ENCODE results near the gene LRIG1. TPM values are rescaled to one million over a fixed set of nuclear protein-coding genes. Genes with fewer than 3 reads are reported as not detected.
A peak's percentile ranks its signal among the peaks of the same experiment; 100 is the strongest.

The LRIG1 gene
- total RNA-seq, 1 donor from 2014 or later = 169 TPM

GRCh38 chr3:66456711-66457173, 44.1 kb downstream of the LRIG1 start:
- Histone ChIP-seq H3K9me3 (ENCODE audit: low read depth) (no peaks in the 10 kb centered on the region), H3K4me3 (no peak overlapping the region), H3K27ac (peak overlapping the region; percentile 72), H3K27me3 (no peaks in the 10 kb centered on the region), H3K36me3 (peaks cover 36% of the 10 kb centered on the region), H3F3A (ENCODE audit: low read depth) (peaks cover 67% of the 10 kb centered on the region), H3K4me2 (no peak overlapping the region), H3K79me2 (ENCODE audit: low read depth) (peaks cover 100% of the 10 kb centered on the region), H2AFZ (replicated peaks) (no peak overlapping the region), H4K20me1 (ENCODE audit: low read depth) (peaks cover 100% of the 10 kb centered on the region), H3K4me1 (peaks cover 46% of the 10 kb centered on the region), H3K9ac (no peak overlapping the region)
- Mint-ChIP-seq H3K36me3 (peaks cover 38% of the 10 kb centered on the region), H3K4me1 (peaks cover 51% of the 10 kb centered on the region), H3K27me3 (ENCODE audit: insufficient read depth, low read depth) (no peaks in the 10 kb centered on the region), H3K27ac (no peak overlapping the region), H3K4me3 (no peak overlapping the region), H3K9me3 (no peaks in the 10 kb centered on the region)
- no peak for TF ChIP-seq EZH2phosphoT487 (IDR thresholded peaks at IDR 0.05)
- no peak for TF ChIP-seq EZH2 (IDR thresholded peaks at IDR 0.05)
- no peak for TF ChIP-seq CTCF (IDR thresholded peaks at IDR 0.05)
- DNase-seq (ENCODE audit: low spot score) = no peak

GRCh38 chr3:66454464-66454859, 46.4 kb downstream of the LRIG1 start:
- H4K20me1 ChIP-seq (ENCODE audit: low read depth) = peaks cover 100% of the 10 kb centered on the region
- H3K27me3 Mint-ChIP-seq (ENCODE audit: insufficient read depth, low read depth) = no peaks in the 10 kb centered on the region
- peak overlapping the region; percentile 57 for H3K4me2 ChIP-seq
- peaks cover 39% of the 10 kb centered on the region for H3K36me3 Mint-ChIP-seq
- peak overlapping the region; percentile 6 for H3K27ac Mint-ChIP-seq
- H3K9me3 ChIP-seq (ENCODE audit: low read depth) = no peaks in the 10 kb centered on the region
- TF ChIP-seq EZH2 (IDR thresholded peaks at IDR 0.05) (no peak), EZH2phosphoT487 (IDR thresholded peaks at IDR 0.05) (no peak), CTCF (IDR thresholded peaks at IDR 0.05) (no peak)
- peaks cover 29% of the 10 kb centered on the region for H3K36me3 ChIP-seq
- peaks cover 100% of the 10 kb centered on the region for H3K79me2 ChIP-seq (ENCODE audit: low read depth)
- H3K4me3 ChIP-seq = peak overlapping the region; percentile 14
- no peak overlapping the region for H2AFZ ChIP-seq (replicated peaks)
- DNase-seq (ENCODE audit: low spot score) = no peak
- no peak overlapping the region for H3K4me3 Mint-ChIP-seq
- H3K4me1 Mint-ChIP-seq = peaks cover 64% of the 10 kb centered on the region
- no peaks in the 10 kb centered on the region for H3K9me3 Mint-ChIP-seq
- H3K27me3 ChIP-seq = no peaks in the 10 kb centered on the region
- H3F3A ChIP-seq (ENCODE audit: low read depth) = peaks cover 74% of the 10 kb centered on the region
- H3K27ac ChIP-seq = peak overlapping the region; percentile 78
- H3K9ac ChIP-seq = no peak overlapping the region
- H3K4me1 ChIP-seq = peaks cover 56% of the 10 kb centered on the region

GRCh38 chr3:66453651-66454463, 47.0 kb downstream of the LRIG1 start:
- Histone ChIP-seq H3K9ac (no peak overlapping the region), H2AFZ (replicated peaks) (no peak overlapping the region), H3F3A (ENCODE audit: low read depth) (peaks cover 68% of the 10 kb centered on the region), H3K27ac (peak overlapping the region; percentile 78), H3K79me2 (ENCODE audit: low read depth) (peaks cover 100% of the 10 kb centered on the region), H3K27me3 (no peaks in the 10 kb centered on the region), H3K36me3 (peaks cover 27% of the 10 kb centered on the region), H3K9me3 (ENCODE audit: low read depth) (no peaks in the 10 kb centered on the region), H4K20me1 (ENCODE audit: low read depth) (peaks cover 100% of the 10 kb centered on the region), H3K4me3 (peak overlapping the region; percentile 14), H3K4me1 (peaks cover 62% of the 10 kb centered on the region), H3K4me2 (peak overlapping the region; percentile 57)
- Mint-ChIP-seq H3K4me3 (no peak overlapping the region), H3K9me3 (no peaks in the 10 kb centered on the region), H3K27me3 (ENCODE audit: insufficient read depth, low read depth) (no peaks in the 10 kb centered on the region), H3K27ac (peak overlapping the region; percentile 88), H3K4me1 (peaks cover 67% of the 10 kb centered on the region), H3K36me3 (peaks cover 37% of the 10 kb centered on the region)
- TF ChIP-seq EZH2phosphoT487 (IDR thresholded peaks at IDR 0.05) = no peak
- no peak for TF ChIP-seq CTCF (IDR thresholded peaks at IDR 0.05)
- no peak for TF ChIP-seq EZH2 (IDR thresholded peaks at IDR 0.05)
- DNase-seq (ENCODE audit: low spot score) = peak; percentile 45

All from neural progenitor cell (in vitro differentiated cells).